Right renal pelvis (tissue), 4 donors: ENCODE measurements around the gene ITGA3. TPM values are rescaled to one million over a fixed set of nuclear protein-coding genes. Genes with fewer than 3 reads are reported as not detected.

ENCODE experiments used
- DNase-seq, 4 donors: peaks; one replicate each; pipeline ENCODE4 v3.0.0-alpha.2; 2013; ENCODE audit warnings: low read depth in 4 of 4, low spot score in 3 of 4, missing footprints in 1 of 4
- polyA plus RNA-seq, 4 donors: library from polyadenylated mRNA; unstranded; fragments of 120-200 nt; gene quantifications; one replicate each; pipeline ENCODE4 v1.2.1, GENCODE V29; 2013; ENCODE audit not compliant: insufficient read length in 4 of 4

ITGA3 gene
- polyA plus RNA-seq, 4 donors = 97.9 to 123 (median 102) TPM

GRCh38 chr17:50066995-50067394 lies 11.1 kb downstream of the ITGA3 start:
- DNase-seq = no peak

- DNase-seq = no peak
Observed at GRCh38 chr17:50067996-50068395, 12.1 kb downstream of the ITGA3 start.

DNA sequence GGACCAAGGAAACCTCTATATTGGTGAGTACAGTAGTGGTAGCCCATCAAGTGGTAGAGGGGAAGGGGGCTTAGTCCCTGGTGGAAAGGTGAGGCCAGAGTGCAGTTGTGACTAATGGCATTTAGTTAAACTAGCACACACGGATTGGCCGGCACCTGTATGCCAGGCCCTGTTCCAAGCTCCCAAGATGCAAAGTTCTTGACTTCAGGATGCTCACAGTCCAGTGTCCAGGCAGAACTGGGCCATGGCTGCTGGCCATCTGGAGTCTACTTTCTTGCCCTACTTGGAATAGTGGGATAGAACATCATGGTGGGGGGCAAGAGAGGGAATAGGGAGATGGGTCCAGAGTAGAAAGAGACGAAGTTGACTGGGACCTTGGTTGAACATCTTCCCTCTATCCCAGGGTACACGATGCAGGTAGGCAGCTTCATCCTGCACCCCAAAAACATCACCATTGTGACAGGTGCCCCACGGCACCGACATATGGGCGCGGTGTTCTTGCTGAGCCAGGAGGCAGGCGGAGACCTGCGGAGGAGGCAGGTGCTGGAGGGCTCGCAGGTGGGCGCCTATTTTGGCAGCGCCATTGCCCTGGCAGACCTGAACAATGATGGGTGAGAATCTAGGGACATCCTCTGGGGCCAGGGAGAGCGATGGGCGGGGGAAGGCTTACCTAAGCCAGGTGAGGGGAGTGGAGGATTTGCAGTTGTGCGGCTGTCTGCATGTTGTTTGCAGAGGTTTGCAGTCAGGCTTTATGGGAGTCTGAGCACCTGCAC lies 15.2 kb downstream of the ITGA3 start:
- DNase-seq = no peak

GRCh38 chr17:50071692-50072091 lies 15.8 kb downstream of the ITGA3 start:
- no peak for DNase-seq

DNA sequence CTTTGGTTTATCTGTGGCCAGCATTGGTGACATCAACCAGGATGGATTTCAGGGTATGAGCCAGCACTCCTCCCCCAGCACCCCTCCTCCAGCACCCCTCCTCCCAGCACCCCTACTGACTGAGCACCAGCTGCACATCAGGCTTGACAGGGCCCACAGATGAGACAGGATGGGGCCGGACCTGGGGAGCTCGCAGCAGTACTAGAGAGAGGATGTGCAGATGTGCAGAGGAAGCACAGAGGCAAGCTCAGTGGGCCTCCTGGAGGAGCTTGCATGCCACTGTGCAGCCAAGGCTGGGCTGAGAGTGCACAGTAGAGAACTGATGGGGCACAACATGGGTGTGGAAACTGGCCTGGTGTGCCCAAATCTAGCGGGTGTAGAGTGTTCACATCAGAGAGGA lies 16.2 kb downstream of the ITGA3 start:
- DNase-seq = no peak

DNA sequence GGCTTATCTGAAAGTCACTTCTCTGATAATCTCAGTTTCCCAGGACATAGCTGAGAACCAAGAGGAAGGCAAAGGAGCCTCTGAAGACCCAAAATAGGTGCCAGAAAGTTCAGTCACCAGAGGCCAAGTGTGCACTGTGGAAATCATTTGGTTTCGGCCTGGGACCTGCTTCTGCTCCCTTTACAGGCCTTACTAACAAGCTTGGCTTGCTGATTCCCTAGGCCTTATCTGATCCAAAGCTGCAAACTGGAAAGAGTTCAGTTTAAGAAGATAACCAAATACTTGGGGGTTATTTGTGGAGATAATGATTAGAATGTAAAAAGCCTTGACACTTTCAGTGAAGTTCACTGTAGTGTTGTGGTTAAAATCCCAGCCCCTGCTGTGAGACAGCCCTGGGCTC lies 17.0 kb downstream of the ITGA3 start:
- no peak for DNase-seq

- no peak for DNase-seq
Observed at GRCh38 chr17:50074227-50074626, 18.3 kb downstream of the ITGA3 start.

GRCh38 chr17:50075446-50076032 lies 19.6 kb downstream of the ITGA3 start:
- DNase-seq = no peak

DNA sequence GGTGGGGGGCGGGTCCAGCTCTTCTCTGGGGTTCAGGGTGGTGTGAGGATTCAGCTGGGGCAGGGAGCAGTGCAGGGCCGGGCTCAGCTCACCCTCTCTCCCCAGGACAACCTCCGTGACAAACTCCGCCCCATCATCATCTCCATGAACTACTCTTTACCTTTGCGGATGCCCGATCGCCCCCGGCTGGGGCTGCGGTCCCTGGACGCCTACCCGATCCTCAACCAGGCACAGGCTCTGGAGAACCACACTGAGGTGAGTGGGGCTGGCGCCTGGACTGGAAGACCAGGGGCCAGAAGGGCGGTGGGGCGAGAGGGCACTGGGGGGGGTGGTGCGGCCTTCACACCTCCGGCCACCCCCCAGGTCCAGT lies 20.3 kb downstream of the ITGA3 start:
- DNase-seq = no peak

- DNase-seq = no peak
Observed at GRCh38 chr17:50076591-50077235, 20.8 kb downstream of the ITGA3 start.

- DNase-seq = no peak
Observed at GRCh38 chr17:50078430-50078829, 22.5 kb downstream of the ITGA3 start.

DNA sequence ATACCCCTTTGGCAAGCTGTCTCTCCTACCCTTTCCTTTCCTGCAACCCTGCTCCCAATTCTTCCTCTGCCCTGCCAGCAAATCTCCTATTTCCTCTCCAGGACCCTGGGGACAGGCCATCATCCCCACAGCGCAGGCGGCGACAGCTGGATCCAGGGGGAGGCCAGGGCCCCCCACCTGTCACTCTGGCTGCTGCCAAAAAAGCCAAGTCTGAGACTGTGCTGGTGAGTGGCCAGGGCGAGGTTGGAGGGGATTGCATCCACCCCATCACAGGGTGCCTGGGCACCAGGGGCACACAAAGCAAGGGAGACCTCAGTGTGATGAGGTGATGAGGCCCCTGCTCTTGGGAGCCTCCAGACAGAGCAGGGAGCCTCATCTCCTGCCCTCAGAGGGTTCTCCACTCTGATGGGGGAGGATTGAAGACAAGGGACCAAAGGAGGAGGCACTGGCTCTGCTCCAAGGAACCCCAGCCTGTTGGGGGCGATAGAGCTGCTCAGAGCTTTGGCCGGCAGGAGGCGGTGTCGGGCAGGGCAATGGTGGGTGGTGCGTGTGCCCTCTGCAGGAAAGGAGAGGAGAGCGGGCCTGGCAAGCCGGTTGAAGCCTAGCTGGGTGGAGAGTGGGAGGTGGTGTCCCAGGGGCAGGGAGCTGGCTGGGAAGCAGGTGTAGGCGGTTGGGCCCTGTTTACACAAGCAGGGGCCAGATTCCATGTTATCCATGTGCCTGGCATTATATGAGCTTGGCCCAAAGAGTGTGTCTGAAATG lies 23.6 kb downstream of the ITGA3 start:
- no peak for DNase-seq

GRCh38 chr17:50080096-50080480 lies 24.2 kb downstream of the ITGA3 start:
- DNase-seq = no peak

DNA sequence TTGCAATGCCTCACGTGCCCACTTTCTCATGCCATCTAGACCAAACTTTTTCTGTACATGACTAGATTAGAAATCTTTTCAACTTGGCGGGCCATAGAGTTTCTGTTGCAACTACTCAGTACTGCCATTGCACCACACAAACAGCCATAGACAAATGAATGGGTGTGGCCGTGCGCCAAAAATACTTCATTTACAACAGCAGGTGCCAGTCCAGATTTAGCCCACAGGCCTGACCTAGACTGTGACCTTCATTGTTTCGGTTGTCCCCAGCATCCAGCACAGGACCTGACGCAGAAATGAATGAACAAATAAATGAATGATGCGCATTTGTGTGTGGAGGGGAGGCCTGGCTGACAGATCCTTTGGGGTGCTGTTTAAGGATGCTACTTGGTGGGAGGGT lies 24.9 kb downstream of the ITGA3 start:
- DNase-seq = no peak

DNA sequence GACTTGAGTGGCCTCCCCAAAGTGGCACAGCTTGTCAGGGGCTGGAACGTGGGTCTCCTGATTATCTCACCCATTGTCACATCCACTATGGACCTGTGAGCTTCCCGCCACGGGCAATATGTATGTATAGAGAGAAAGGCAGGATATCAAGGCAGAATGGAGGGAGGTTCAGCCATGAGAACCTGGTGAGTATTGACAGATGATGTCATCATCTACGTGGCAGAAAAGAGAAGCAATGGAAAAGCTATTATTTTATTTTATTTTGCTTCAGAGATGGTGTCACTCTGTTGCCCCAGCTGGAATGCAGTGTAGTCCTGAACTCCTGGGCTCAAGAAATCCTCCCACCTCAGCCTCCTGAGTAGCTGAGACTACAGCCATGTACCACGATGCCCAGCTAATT lies 25.8 kb downstream of the ITGA3 start:
- DNase-seq = no peak

- DNase-seq = peak in 1 of 4 donors; percentile 54
Observed at GRCh38 chr17:50087246-50087911, 31.5 kb downstream of the ITGA3 start.

DNA sequence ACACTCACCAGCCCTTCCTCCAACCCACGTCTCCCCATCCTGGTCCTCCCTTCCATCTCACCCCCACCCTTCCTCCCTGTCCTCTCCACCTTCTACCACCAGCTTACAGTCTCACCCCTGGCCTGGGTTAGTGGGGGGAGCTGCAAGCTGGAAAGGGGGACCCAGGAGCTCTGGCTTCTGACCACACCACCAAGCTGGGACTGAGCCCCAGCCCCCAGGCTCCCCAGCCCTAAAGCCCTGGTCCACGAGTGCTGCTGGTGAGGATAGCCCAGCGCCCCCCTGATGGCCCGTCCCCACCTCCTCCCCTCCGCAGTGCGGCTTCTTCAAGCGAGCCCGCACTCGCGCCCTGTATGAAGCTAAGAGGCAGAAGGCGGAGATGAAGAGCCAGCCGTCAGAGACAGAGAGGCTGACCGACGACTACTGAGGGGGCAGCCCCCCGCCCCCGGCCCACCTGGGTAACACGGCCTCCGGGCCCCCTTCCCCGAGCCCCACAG lies 32.0 kb downstream of the ITGA3 start:
- no peak for DNase-seq

DNA sequence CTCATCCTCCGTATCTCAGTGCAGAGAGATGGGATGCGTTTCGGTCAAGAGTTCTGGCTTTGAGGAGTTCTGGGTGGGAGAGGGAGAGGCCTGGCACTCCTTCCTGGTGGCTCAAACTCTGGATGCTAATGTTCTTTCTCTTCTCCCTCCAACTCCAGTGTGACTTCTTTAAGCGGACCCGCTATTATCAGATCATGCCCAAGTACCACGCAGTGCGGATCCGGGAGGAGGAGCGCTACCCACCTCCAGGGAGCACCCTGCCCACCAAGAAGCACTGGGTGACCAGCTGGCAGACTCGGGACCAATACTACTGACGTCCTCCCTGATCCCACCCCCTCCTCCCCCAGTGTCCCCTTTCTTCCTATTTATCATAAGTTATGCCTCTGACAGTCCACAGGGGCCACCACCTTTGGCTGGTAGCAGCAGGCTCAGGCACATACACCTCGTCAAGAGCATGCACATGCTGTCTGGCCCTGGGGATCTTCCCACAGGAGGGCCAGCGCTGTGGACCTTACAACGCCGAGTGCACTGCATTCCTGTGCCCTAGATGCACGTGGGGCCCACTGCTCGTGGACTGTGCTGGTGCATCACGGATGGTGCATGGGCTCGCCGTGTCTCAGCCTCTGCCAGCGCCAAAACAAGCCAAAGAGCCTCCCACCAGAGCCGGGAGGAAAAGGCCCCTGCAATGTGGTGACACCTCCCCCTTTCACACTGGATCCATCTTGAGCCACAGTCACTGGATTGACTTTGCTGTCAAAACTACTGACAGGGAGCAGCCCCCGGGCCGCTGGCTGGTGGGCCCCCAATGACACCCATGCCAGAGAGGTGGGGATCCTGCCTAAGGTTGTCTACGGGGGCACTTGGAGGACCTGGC lies 33.3 kb downstream of the ITGA3 start:
- DNase-seq = no peak

DNA sequence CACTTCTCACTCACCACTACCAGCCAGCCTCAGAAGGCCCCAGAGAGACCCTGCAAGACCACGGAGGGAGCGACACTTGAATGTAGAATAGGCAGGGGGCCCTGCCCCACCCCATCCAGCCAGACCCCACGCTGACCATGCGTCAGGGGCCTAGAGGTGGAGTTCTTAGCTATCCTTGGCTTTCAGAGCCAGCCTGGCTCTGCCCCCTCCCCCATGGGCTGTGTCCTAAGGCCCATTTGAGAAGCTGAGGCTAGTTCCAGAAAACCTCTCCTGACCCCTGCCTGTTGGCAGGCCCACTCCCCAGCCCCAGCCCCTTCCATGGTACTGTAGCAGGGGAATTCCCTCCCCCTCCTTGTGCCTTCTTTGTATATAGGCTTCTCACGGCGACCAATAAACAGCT lies 34.2 kb downstream of the ITGA3 start:
- no peak for DNase-seq
